Fibroblast of lung (primary cell): ENCODE measurements around the gene PCYT1B. TPM values are rescaled to one million over a fixed set of nuclear protein-coding genes. Genes with fewer than 3 reads are reported as not detected.

Experiments
- DNase-seq, 2 donors: peaks; one replicate each; pipeline versions ENCODE4 v3.0.0 to v3.0.0-alpha.2; 2010; ENCODE audit warnings: low read depth in 2 of 2
- H2AFZ ChIP-seq: 2 replicates; pipeline ENCODE4 v1.5.1; 2012; ENCODE audit warnings: low read length, control low read depth, inconsistent platforms
- H3K27ac ChIP-seq: 2 replicates; pipeline ENCODE4 v1.5.1; 2011; ENCODE audit warnings: low read length, control low read depth; ENCODE audit not compliant: insufficient read depth
- H3K27me3 ChIP-seq: 2 replicates; pipeline ENCODE4 v1.5.1; 2011; ENCODE audit warnings: mild to moderate bottlenecking, low read length; ENCODE audit not compliant: control insufficient read depth, insufficient read depth
- H3K36me3 ChIP-seq: 2 replicates; pipeline ENCODE4 v1.5.1; 2011; ENCODE audit warnings: low read length; ENCODE audit not compliant: control insufficient read depth, insufficient read depth
- H3K4me1 ChIP-seq: 2 replicates; pipeline ENCODE4 v1.5.1; 2011; ENCODE audit warnings: low read length; ENCODE audit not compliant: control insufficient read depth, insufficient read depth; ENCODE audit errors: extremely low read depth
- H3K4me2 ChIP-seq: 2 replicates; pipeline ENCODE4 v1.5.1; 2011; ENCODE audit warnings: low read length, control low read depth; ENCODE audit not compliant: insufficient read depth; ENCODE audit errors: extremely low read depth
- H3K4me3 ChIP-seq, 4 experiments: fragments of 200-600 bp in 1 of 4; sonication (generic) in 1 of 4; replicated peaks in 1 of 4; 2 replicates each; pipeline ENCODE4 v1.5.1; 2011 to 2016; ENCODE audit warnings: low read length in 4 of 4, low read depth in 3 of 4, mild to moderate bottlenecking in 3 of 4, control low read depth in 2 of 4, inconsistent platforms in 1 of 4, mixed read lengths in 1 of 4; ENCODE audit not compliant: insufficient read depth in 1 of 4; ENCODE audit errors: control extremely low read depth in 1 of 4
- H3K79me2 ChIP-seq: 2 replicates; pipeline ENCODE4 v1.5.1; 2012; ENCODE audit warnings: mild to moderate bottlenecking, low read length, inconsistent platforms; ENCODE audit not compliant: control insufficient read depth, insufficient read depth
- H3K9ac ChIP-seq: 2 replicates; pipeline ENCODE4 v1.5.1; 2011; ENCODE audit warnings: mild to moderate bottlenecking, low read length, control low read depth; ENCODE audit not compliant: insufficient read depth
- H3K9me3 ChIP-seq: 2 replicates; pipeline ENCODE4 v1.5.1; 2012; ENCODE audit warnings: low read depth, low read length; ENCODE audit not compliant: control insufficient read depth, insufficient read depth
- H4K20me1 ChIP-seq: 2 replicates; pipeline ENCODE4 v1.5.1; 2011; ENCODE audit warnings: low read length; ENCODE audit not compliant: control insufficient read depth, insufficient read depth; ENCODE audit errors: extremely low read depth
- EZH2 ChIP-seq: IDR thresholded peaks from 2 replicates; pipeline ENCODE4 v1.5.1; 2012; ENCODE audit warnings: low read length, control low read depth, mild to moderate bottlenecking; ENCODE audit errors: missing control alignments
- polyA plus RNA-seq, 2 donors: library from polyadenylated mRNA; depleted of rRNA in 1 of 2; stranded (reverse) in 1 of 2; unstranded in 1 of 2; fragments of >200 nt; gene quantifications; 2 replicates each; pipeline ENCODE4 v1.2.1, GENCODE V29; 2011 to 2012; ENCODE audit warnings: missing spikeins in 1 of 2
- total RNA-seq: library from RNA; depleted of rRNA; stranded (reverse); fragments of >200 nt; gene quantifications from 2 replicates; pipeline ENCODE4 v1.2.1, GENCODE V29; 2014
- TF ChIP-seq, protein P1 (sequence below), 2 donors: IDR thresholded peaks in 1 of 2; conservative IDR thresholded peaks in 1 of 2; 1 replicate in 1 of 2; 2 replicates in 1 of 2; pipeline ENCODE4 v1.5.1; 2011 to 2012; ENCODE audit warnings: low read length in 2 of 2, control low read depth in 1 of 2, inconsistent platforms in 1 of 2, low read depth in 1 of 2, mild to moderate bottlenecking in 1 of 2

PCYT1B gene
- total and polyA plus RNA-seq, 2 donors (not counting 1 experiment from before 2014, with no cell fraction given): 0.17 to 0.34 TPM

DNA sequence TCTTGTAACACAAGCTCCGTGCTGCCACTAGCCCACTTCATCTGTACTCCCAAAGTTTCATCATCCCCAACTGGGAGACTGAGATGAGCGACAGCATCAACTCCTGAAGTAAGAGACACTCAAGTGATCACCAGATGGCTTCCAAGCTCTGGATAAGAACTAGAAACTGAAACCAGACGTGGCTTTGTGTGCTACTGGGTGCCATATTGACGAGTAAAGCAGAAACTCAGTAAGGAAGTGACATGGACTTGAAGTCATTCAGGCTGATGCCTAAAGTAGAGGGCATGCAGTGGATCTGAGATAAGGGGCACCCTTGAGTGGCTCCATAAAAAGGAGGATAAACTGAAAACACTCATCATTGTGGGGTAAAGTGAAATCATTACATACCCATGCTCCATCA lies 72.4 kb downstream of the PCYT1B start:
- Histone ChIP-seq H3K4me2 (no peak overlapping the region), H3K36me3 (no peaks in the 10 kb centered on the region), H4K20me1 (no peaks in the 10 kb centered on the region), H3K4me1 (no peaks in the 10 kb centered on the region), H3K27me3 (no peaks in the 10 kb centered on the region), H2AFZ (no peak overlapping the region), H3K4me3 (no peak overlapping the region), H3K9me3 (no peaks in the 10 kb centered on the region), H3K79me2 (no peaks in the 10 kb centered on the region), H3K9ac (no peak overlapping the region), H3K27ac (no peak overlapping the region)
- no peak for DNase-seq
- TF ChIP-seq, protein P1, sequence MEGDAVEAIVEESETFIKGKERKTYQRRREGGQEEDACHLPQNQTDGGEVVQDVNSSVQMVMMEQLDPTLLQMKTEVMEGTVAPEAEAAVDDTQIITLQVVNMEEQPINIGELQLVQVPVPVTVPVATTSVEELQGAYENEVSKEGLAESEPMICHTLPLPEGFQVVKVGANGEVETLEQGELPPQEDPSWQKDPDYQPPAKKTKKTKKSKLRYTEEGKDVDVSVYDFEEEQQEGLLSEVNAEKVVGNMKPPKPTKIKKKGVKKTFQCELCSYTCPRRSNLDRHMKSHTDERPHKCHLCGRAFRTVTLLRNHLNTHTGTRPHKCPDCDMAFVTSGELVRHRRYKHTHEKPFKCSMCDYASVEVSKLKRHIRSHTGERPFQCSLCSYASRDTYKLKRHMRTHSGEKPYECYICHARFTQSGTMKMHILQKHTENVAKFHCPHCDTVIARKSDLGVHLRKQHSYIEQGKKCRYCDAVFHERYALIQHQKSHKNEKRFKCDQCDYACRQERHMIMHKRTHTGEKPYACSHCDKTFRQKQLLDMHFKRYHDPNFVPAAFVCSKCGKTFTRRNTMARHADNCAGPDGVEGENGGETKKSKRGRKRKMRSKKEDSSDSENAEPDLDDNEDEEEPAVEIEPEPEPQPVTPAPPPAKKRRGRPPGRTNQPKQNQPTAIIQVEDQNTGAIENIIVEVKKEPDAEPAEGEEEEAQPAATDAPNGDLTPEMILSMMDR (conservative IDR thresholded peaks at IDR 0.05 in 1 of 2, IDR thresholded peaks at IDR 0.05 in 1 of 2; ENCODE audit: low read depth in 1 of 2, low read length in 2 of 2): no peak
- TF ChIP-seq EZH2: no peak

DNA sequence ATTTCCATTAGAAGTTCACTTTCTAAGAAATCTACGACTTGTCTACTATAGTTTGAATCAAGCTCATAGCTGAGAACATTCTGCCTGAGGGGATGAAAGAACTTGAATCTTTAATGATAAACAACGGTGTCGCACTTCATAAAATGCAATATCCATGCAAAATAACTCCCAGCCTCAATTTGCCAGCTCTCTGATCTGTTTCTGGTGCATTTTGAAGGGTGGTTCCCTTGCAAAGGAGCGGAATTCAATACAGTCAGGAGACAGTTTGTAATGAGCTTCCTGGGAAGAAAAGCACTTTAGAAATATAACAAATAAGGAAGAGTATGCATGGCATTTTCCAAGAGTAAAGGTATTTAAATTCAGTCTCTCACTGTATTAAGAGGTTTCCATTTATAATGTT lies 80.0 kb downstream of the PCYT1B start:
- H3K9me3 ChIP-seq: no peaks in the 10 kb centered on the region
- TF ChIP-seq, protein P1 (conservative IDR thresholded peaks at IDR 0.05 in 1 of 2, IDR thresholded peaks at IDR 0.05 in 1 of 2; ENCODE audit: low read depth in 1 of 2, low read length in 2 of 2): no peak
- no peak for TF ChIP-seq EZH2
- no peak overlapping the region for H3K4me3 ChIP-seq
- no peak overlapping the region for H3K4me2 ChIP-seq
- H3K27ac ChIP-seq: no peak overlapping the region
- no peaks in the 10 kb centered on the region for H3K79me2 ChIP-seq
- H2AFZ ChIP-seq: no peak overlapping the region
- no peaks in the 10 kb centered on the region for H3K36me3 ChIP-seq
- H3K27me3 ChIP-seq: no peaks in the 10 kb centered on the region
- no peak for DNase-seq
- no peaks in the 10 kb centered on the region for H4K20me1 ChIP-seq
- H3K9ac ChIP-seq: no peak overlapping the region
- no peaks in the 10 kb centered on the region for H3K4me1 ChIP-seq

DNA sequence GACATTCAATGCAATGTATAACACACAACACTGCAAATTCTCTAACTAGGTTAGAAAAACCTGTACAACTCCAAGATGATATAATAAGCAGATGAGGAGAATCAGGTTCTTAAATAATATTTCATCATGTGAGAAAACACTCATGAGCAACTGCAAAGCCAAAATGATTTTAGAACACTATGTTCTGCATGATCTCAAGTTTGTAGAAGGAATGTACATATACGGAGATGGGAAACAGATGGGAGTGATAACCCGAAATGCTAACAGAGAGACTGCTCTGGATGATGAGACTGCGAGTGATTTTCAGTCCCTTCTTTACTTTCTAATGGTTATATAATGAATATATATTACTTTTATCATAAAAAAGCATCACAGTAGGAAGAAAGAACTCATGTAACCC lies 80.9 kb downstream of the PCYT1B start:
- H3K4me2 ChIP-seq: no peak overlapping the region
- H4K20me1 ChIP-seq: no peaks in the 10 kb centered on the region
- H3K9me3 ChIP-seq: no peaks in the 10 kb centered on the region
- TF ChIP-seq, protein P1 (conservative IDR thresholded peaks at IDR 0.05 in 1 of 2, IDR thresholded peaks at IDR 0.05 in 1 of 2; ENCODE audit: low read depth in 1 of 2, low read length in 2 of 2): no peak
- no peak for TF ChIP-seq EZH2
- H3K79me2 ChIP-seq: no peaks in the 10 kb centered on the region
- H3K27me3 ChIP-seq: no peaks in the 10 kb centered on the region
- no peaks in the 10 kb centered on the region for H3K36me3 ChIP-seq
- no peak overlapping the region for H3K4me3 ChIP-seq
- no peak for DNase-seq
- H3K9ac ChIP-seq: no peak overlapping the region
- H3K4me1 ChIP-seq: no peaks in the 10 kb centered on the region
- no peak overlapping the region for H2AFZ ChIP-seq
- H3K27ac ChIP-seq: no peak overlapping the region
